ENCODE results near the gene CHST8. TPM values are rescaled to one million over a fixed set of nuclear protein-coding genes. Genes with fewer than 3 reads are reported as not detected.

CHST8 gene
- total and polyA plus RNA-seq, 2 of the 13 experiments (the other 11 are each of a cell fraction or from before 2014, with no cell fraction given) = not detected

DNA sequence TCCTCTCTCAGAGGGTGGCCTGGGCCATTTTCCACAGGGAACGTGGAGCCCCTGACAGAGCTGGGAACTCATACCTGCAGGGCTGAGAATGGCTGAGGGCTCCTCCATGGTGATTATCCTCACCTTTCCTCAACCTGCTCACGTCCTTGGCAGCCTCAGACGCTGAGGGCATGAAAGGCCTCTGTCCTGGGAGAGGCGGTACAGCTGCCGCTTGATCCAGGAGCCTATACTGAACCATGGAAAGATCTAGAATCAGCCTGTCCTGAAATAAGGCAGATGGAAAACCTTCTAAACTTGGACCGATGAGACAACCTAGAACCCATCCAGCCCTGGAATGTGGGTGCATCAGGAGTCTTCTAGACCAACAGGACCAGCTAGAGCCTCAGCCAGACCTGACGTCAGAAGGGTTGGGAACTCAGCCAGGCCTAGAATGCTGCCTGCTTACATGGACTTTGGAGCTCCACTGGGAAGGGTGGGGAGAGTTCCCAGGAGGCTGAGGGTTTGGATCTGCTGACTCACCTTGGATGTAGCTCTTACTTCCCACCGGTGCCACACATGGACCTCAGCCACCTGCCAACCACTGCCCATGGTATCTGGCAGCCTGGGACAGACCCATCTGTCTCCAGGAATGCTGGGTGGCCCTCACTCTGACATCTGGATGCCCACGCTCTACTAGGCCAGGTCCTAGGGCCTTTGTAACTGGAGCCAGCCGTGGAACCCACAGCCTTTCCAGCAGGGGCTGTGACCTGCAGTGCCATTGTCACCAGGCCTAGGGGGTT, 182.5 kb downstream of the CHST8 start (continued):
- no peak for TF ChIP-seq ZNF605 (CRISPR knock-in tag; IDR thresholded peaks at IDR 0.05)
- TF ChIP-seq MAFF (IDR thresholded peaks at IDR 0.05; ENCODE audit: low read depth, low read length) = peak; percentile 76
- TF ChIP-seq REPIN1 (CRISPR knock-in tag; IDR thresholded peaks at IDR 0.05; ENCODE audit: borderline replicate concordance, low read depth) = no peak
- TF ChIP-seq, protein P1, sequence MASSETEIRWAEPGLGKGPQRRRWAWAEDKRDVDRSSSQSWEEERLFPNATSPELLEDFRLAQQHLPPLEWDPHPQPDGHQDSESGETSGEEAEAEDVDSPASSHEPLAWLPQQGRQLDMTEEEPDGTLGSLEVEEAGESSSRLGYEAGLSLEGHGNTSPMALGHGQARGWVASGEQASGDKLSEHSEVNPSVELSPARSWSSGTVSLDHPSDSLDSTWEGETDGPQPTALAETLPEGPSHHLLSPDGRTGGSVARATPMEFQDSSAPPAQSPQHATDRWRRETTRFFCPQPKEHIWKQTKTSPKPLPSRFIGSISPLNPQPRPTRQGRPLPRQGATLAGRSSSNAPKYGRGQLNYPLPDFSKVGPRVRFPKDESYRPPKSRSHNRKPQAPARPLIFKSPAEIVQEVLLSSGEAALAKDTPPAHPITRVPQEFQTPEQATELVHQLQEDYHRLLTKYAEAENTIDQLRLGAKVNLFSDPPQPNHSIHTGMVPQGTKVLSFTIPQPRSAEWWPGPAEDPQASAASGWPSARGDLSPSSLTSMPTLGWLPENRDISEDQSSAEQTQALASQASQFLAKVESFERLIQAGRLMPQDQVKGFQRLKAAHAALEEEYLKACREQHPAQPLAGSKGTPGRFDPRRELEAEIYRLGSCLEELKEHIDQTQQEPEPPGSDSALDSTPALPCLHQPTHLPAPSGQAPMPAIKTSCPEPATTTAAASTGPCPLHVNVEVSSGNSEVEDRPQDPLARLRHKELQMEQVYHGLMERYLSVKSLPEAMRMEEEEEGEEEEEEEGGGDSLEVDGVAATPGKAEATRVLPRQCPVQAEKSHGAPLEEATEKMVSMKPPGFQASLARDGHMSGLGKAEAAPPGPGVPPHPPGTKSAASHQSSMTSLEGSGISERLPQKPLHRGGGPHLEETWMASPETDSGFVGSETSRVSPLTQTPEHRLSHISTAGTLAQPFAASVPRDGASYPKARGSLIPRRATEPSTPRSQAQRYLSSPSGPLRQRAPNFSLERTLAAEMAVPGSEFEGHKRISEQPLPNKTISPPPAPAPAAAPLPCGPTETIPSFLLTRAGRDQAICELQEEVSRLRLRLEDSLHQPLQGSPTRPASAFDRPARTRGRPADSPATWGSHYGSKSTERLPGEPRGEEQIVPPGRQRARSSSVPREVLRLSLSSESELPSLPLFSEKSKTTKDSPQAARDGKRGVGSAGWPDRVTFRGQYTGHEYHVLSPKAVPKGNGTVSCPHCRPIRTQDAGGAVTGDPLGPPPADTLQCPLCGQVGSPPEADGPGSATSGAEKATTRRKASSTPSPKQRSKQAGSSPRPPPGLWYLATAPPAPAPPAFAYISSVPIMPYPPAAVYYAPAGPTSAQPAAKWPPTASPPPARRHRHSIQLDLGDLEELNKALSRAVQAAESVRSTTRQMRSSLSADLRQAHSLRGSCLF (CRISPR knock-in tag; IDR thresholded peaks at IDR 0.05; ENCODE audit: borderline replicate concordance) = no peak
- TF ChIP-seq, protein P2, sequence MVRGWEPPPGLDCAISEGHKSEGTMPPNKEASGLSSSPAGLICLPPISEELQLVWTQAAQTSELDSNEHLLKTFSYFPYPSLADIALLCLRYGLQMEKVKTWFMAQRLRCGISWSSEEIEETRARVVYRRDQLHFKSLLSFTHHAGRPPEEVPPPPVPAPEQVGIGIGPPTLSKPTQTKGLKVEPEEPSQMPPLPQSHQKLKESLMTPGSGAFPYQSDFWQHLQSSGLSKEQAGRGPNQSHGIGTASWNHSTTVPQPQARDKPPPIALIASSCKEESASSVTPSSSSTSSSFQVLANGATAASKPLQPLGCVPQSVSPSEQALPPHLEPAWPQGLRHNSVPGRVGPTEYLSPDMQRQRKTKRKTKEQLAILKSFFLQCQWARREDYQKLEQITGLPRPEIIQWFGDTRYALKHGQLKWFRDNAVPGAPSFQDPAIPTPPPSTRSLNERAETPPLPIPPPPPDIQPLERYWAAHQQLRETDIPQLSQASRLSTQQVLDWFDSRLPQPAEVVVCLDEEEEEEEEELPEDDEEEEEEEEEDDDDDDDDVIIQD (CRISPR knock-in tag; IDR thresholded peaks at IDR 0.05; ENCODE audit: low read depth) = 0 out of 2 replicates have a peak, but pooled peaks have one; percentile 29
- TF ChIP-seq ARID2 (CRISPR knock-in tag; IDR thresholded peaks at IDR 0.05; ENCODE audit: borderline replicate concordance) = no peak
- no peak for TF ChIP-seq MEIS2 (CRISPR knock-in tag; IDR thresholded peaks at IDR 0.05)
- 0 out of 4 replicates have a peak, but pooled peaks of 1 of the 2 experiments have one; percentile 18 for TF ChIP-seq POLR2A (IDR thresholded peaks at IDR 0.05; ENCODE audit: insufficient read depth in 1 of 2, low read depth in 2 of 2, low read length in 2 of 2)
- TF ChIP-seq SRSF1 (optimal IDR thresholded peaks at IDR 0.05; ENCODE audit: low read depth, low read length) = no peak
- TF ChIP-seq SIN3A (IDR thresholded peaks at IDR 0.05; ENCODE audit: borderline replicate concordance, low read depth, low read length) = no peak; the same call in 1 of the 2 replicates
- no peak for TF ChIP-seq ZNF3 (CRISPR knock-in tag; IDR thresholded peaks at IDR 0.05)
- TF ChIP-seq ZNF230 (CRISPR knock-in tag; IDR thresholded peaks at IDR 0.05) = no peak
- TF ChIP-seq JARID2 (CRISPR knock-in tag; IDR thresholded peaks at IDR 0.05; ENCODE audit: insufficient replicate concordance) = no peak
- no peak for TF ChIP-seq POLR2AphosphoS2 (IDR thresholded peaks at IDR 0.05; ENCODE audit: low read depth, low read length)
- TF ChIP-seq NFIC (IDR thresholded peaks at IDR 0.05; ENCODE audit: low read length) = no peak
- TF ChIP-seq, protein P3, sequence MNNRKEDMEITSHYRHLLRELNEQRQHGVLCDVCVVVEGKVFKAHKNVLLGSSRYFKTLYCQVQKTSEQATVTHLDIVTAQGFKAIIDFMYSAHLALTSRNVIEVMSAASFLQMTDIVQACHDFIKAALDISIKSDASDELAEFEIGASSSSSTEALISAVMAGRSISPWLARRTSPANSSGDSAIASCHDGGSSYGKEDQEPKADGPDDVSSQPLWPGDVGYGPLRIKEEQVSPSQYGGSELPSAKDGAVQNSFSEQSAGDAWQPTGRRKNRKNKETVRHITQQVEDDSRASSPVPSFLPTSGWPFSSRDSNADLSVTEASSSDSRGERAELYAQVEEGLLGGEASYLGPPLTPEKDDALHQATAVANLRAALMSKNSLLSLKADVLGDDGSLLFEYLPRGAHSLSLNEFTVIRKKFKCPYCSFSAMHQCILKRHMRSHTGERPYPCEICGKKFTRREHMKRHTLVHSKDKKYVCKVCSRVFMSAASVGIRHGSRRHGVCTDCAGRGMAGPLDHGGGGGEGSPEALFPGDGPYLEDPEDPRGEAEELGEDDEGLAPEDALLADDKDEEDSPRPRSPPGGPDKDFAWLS (CRISPR knock-in tag; IDR thresholded peaks at IDR 0.05; ENCODE audit: borderline replicate concordance) = no peak
- no peak for TF ChIP-seq DNMT1 (CRISPR knock-in tag; IDR thresholded peaks at IDR 0.05)
- TF ChIP-seq, protein P4, sequence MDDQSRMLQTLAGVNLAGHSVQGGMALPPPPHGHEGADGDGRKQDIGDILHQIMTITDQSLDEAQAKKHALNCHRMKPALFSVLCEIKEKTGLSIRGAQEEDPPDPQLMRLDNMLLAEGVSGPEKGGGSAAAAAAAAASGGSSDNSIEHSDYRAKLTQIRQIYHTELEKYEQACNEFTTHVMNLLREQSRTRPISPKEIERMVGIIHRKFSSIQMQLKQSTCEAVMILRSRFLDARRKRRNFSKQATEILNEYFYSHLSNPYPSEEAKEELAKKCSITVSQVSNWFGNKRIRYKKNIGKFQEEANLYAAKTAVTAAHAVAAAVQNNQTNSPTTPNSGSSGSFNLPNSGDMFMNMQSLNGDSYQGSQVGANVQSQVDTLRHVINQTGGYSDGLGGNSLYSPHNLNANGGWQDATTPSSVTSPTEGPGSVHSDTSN (CRISPR knock-in tag; IDR thresholded peaks at IDR 0.05; ENCODE audit: borderline replicate concordance) = no peak

Data from HepG2 (cell line).